Ascending aorta (tissue), 2 donors: ENCODE measurements around the gene TBC1D5. TPM values are rescaled to one million over a fixed set of nuclear protein-coding genes. Genes with fewer than 3 reads are reported as not detected.

Experiments used
- DNase-seq, 2 donors: peaks; one replicate each; pipeline ENCODE4 v3.0.0-alpha.2; 2019; ENCODE audit warnings: low spot score in 2 of 2
- H3K27ac ChIP-seq, 2 donors: fragments of 200-600 bp; sonication (generic); one replicate each; pipeline ENCODE4 v1.5.1; 2016 to 2017; ENCODE audit warnings: mild to moderate bottlenecking in 1 of 2
- H3K27me3 ChIP-seq: fragments of 200-600 bp; sonication (generic); one replicate; pipeline ENCODE4 v1.5.1; 2017
- H3K36me3 ChIP-seq, 2 donors: fragments of 200-600 bp; sonication (generic); one replicate each; pipeline ENCODE4 v1.5.1; 2016
- H3K4me1 ChIP-seq, 2 donors: fragments of 200-600 bp; sonication (generic); one replicate each; pipeline ENCODE4 v1.5.1; 2016 to 2017; ENCODE audit warnings: mild to moderate bottlenecking in 1 of 2
- H3K4me3 ChIP-seq, 2 donors: fragments of 200-600 bp; sonication (generic); one replicate each; pipeline ENCODE4 v1.5.1; 2016 to 2017; ENCODE audit warnings: mild to moderate bottlenecking in 1 of 2
- H3K9me3 ChIP-seq, 2 donors: fragments of 200-600 bp; sonication (generic); one replicate each; pipeline ENCODE4 v1.5.1; 2016
- intact Hi-C: fragments of 100-400 bp; cut with DNase I; formaldehyde crosslinking; loops from one replicate; pipeline ENCODE4 v1.15.1; 2023
- total RNA-seq: library from RNA; depleted of rRNA; stranded (reverse); fragments of >200 nt; gene quantifications from one replicate; pipeline ENCODE4 v1.1.0, GENCODE V29; 2016
- TF ChIP-seq, protein P1 (sequence below), 3 experiments: fragments of 200-600 bp in 2 of 3; fragments of 450-650 bp in 1 of 3; sonication (generic) in 2 of 3; IDR thresholded peaks; one replicate each; pipeline ENCODE4 v1.5.1; 2016 to 2019; ENCODE audit warnings: antibody characterized with exemption in 3 of 3, mild to moderate bottlenecking in 1 of 3, moderate library complexity in 1 of 3

TBC1D5 gene
- total RNA-seq, 1 donor from 2014 or later: 43.3 TPM

DNA sequence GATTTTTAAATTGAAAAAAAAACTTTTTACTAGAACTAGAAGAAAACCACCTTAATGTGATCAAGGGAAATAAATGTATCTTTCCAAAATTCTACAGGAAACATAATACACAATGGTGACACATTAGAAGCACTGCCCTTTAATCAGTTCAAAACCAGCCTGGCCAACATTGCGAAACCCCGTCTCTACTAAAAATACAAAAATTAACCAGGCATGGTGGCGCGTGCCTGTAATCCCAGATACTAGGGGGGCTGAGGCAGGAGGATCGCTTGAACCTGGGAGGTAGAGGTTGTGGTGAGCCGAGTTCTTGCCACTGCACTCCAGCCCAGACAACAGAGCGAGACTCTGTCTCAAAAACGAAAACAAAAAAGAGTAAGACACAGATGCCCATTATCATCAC, 134.5 kb downstream of the TBC1D5 start:
- Histone ChIP-seq H3K36me3 (no peaks in the 10 kb centered on the region), H3K9me3 (no peaks in the 10 kb centered on the region), H3K27me3 (no peaks in the 10 kb centered on the region), H3K4me1 (no peaks in the 10 kb centered on the region), H3K27ac (no peak overlapping the region), H3K4me3 (no peak overlapping the region)
- intact Hi-C loops: no loop called here
- TF ChIP-seq, protein P1, sequence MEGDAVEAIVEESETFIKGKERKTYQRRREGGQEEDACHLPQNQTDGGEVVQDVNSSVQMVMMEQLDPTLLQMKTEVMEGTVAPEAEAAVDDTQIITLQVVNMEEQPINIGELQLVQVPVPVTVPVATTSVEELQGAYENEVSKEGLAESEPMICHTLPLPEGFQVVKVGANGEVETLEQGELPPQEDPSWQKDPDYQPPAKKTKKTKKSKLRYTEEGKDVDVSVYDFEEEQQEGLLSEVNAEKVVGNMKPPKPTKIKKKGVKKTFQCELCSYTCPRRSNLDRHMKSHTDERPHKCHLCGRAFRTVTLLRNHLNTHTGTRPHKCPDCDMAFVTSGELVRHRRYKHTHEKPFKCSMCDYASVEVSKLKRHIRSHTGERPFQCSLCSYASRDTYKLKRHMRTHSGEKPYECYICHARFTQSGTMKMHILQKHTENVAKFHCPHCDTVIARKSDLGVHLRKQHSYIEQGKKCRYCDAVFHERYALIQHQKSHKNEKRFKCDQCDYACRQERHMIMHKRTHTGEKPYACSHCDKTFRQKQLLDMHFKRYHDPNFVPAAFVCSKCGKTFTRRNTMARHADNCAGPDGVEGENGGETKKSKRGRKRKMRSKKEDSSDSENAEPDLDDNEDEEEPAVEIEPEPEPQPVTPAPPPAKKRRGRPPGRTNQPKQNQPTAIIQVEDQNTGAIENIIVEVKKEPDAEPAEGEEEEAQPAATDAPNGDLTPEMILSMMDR (IDR thresholded peaks at IDR 0.05): no peak
- DNase-seq: no peak

GRCh38 chr3:17605934-17606333, 136.5 kb downstream of the TBC1D5 start:
- intact Hi-C loops: no loop called here
- H3K27me3 ChIP-seq: no peaks in the 10 kb centered on the region
- TF ChIP-seq, protein P1 (IDR thresholded peaks at IDR 0.05): no peak
- no peak for DNase-seq
- no peaks in the 10 kb centered on the region for H3K9me3 ChIP-seq
- H3K4me1 ChIP-seq: no peaks in the 10 kb centered on the region
- no peak overlapping the region for H3K27ac ChIP-seq
- no peak overlapping the region for H3K4me3 ChIP-seq
- no peaks in the 10 kb centered on the region for H3K36me3 ChIP-seq

GRCh38 chr3:17605032-17605431, 137.4 kb downstream of the TBC1D5 start:
- Histone ChIP-seq H3K4me1 (no peaks in the 10 kb centered on the region), H3K9me3 (no peaks in the 10 kb centered on the region), H3K4me3 (no peak overlapping the region), H3K36me3 (no peaks in the 10 kb centered on the region), H3K27ac (no peak overlapping the region), H3K27me3 (no peaks in the 10 kb centered on the region)
- intact Hi-C loops: no loop called here
- no peak for DNase-seq
- TF ChIP-seq, protein P1 (IDR thresholded peaks at IDR 0.05): no peak

DNA sequence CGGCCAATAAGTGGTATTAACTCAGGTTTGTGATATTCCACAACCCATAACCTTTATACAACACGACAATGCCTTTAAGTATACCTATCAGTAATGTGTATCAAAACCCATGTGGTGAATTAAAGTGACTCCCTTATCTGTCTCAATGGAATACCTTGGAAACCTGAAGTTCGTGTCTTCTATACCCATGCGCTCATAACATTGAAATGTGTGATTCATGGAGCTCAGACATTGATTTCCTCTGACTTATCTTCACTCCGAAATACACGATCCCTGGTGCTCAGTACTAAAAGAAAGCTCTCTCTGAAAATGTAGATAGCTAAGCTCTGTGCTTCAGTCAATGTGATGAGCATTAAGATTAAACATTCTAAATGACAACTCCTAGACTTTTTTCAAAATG, 140.3 kb downstream of the TBC1D5 start:
- TF ChIP-seq, protein P1 (IDR thresholded peaks at IDR 0.05): no peak
- no peak overlapping the region for H3K4me3 ChIP-seq
- H3K36me3 ChIP-seq: no peaks in the 10 kb centered on the region
- no peak overlapping the region for H3K27ac ChIP-seq
- intact Hi-C loops: no loop called here
- no peaks in the 10 kb centered on the region for H3K27me3 ChIP-seq
- DNase-seq: no peak
- peaks cover 0 to 4% of the 10 kb centered on the region in 2 donors for H3K9me3 ChIP-seq
- H3K4me1 ChIP-seq: no peaks in the 10 kb centered on the region

GRCh38 chr3:17592956-17593355, 149.5 kb downstream of the TBC1D5 start:
- Histone ChIP-seq H3K4me3 (no peak overlapping the region), H3K36me3 (no peaks in the 10 kb centered on the region), H3K9me3 (peaks cover 11 to 25% of the 10 kb centered on the region in 2 donors), H3K27ac (no peak overlapping the region), H3K4me1 (no peaks in the 10 kb centered on the region), H3K27me3 (no peaks in the 10 kb centered on the region)
- TF ChIP-seq, protein P1 (IDR thresholded peaks at IDR 0.05): no peak
- DNase-seq: no peak
- intact Hi-C loops: no loop called here

- intact Hi-C loops: no loop called here
- no peak for DNase-seq
- Histone ChIP-seq H3K27me3 (no peaks in the 10 kb centered on the region), H3K4me1 (no peaks in the 10 kb centered on the region), H3K4me3 (no peak overlapping the region), H3K36me3 (no peaks in the 10 kb centered on the region), H3K9me3 (peaks cover 11 to 25% of the 10 kb centered on the region in 2 donors), H3K27ac (no peak overlapping the region)
- TF ChIP-seq, protein P1 (IDR thresholded peaks at IDR 0.05): no peak
Measured at GRCh38 chr3:17590465-17590864, 152.0 kb downstream of the TBC1D5 start.
